Activated CD4-positive, alpha-beta T cell treated with anti-CD3 and anti-CD28 coated beads, Interleukin-2, amount 10 ng/mL, durations not matched to agents 7 days and 5 days (primary cell): Measurements from ENCODE around the gene ASXL2. TPM values are rescaled to one million over a fixed set of nuclear protein-coding genes. Genes with fewer than 3 reads are reported as not detected.

Source experiments
- CTCF ChIA-PET: fragments of 350-600 bp; sonication (Branson Sonifier 250); formaldehyde crosslinking; loops from one replicate; lab custom pipeline; 2021; ENCODE audit warnings: antibody characterized with exemption; lab: Charles Lee
- POLR2A ChIA-PET: fragments of 350-600 bp; sonication (Branson Sonifier 250); formaldehyde crosslinking; loops from one replicate; lab custom pipeline; 2021; ENCODE audit warnings: antibody characterized with exemption; lab: Charles Lee
- DNase-seq: peaks from one replicate; pipeline ENCODE4 v3.0.0-alpha.2; 2020
- H3K27ac Mint-ChIP-seq: one replicate; pipeline ENCODE4 v1.8.0; 2021; ENCODE audit warnings: mild to moderate bottlenecking, moderate library complexity, mixed read lengths
- H3K27me3 Mint-ChIP-seq: one replicate; pipeline ENCODE4 v1.8.0; 2021; ENCODE audit warnings: mixed read lengths
- H3K36me3 Mint-ChIP-seq: one replicate; pipeline ENCODE4 v1.8.0; 2021; ENCODE audit warnings: low read depth, mixed read lengths
- H3K4me1 Mint-ChIP-seq: one replicate; pipeline ENCODE4 v1.8.0; 2021; ENCODE audit warnings: mixed read lengths
- H3K4me3 Mint-ChIP-seq: one replicate; pipeline ENCODE4 v1.8.0; 2021; ENCODE audit warnings: mild to moderate bottlenecking, moderate library complexity, mixed read lengths
- H3K9me3 Mint-ChIP-seq: one replicate; pipeline ENCODE4 v1.8.0; 2021; ENCODE audit warnings: mixed read lengths
- total RNA-seq, 2 experiments: library from RNA; stranded (reverse); gene quantifications; one replicate each; pipeline ENCODE4 v1.2.3, GENCODE V29; 2021

Gene ASXL2
- total RNA-seq, 2 experiments from 2014 or later = 39.3 to 44.4 TPM

GRCh38 chr2:25784404-25784803, 93.9 kb downstream of the ASXL2 start:
- POLR2A ChIA-PET = no interaction called here
- peaks cover 31% of the 10 kb centered on the region for H3K36me3 Mint-ChIP-seq
- no peak overlapping the region for H3K4me3 Mint-ChIP-seq
- no peaks in the 10 kb centered on the region for H3K27me3 Mint-ChIP-seq
- no peaks in the 10 kb centered on the region for H3K9me3 Mint-ChIP-seq
- CTCF ChIA-PET = interaction anchor here (1.3 to 1.8 kb wide), 2 partner anchors 15 to 18 kb away, joined by 3 to 7 read pairs; no protein-coding TSS in a partner anchor
- peaks cover 5% of the 10 kb centered on the region for H3K4me1 Mint-ChIP-seq
- no peak overlapping the region for H3K27ac Mint-ChIP-seq
- no peak for DNase-seq

- ChIA-PET CTCF (interaction anchor here (1.7 kb wide), 1 partner anchor 53 kb away, joined by 3 read pairs; no protein-coding TSS in a partner anchor), POLR2A (no interaction called here)
- Mint-ChIP-seq H3K4me3 (no peak overlapping the region), H3K4me1 (peaks cover 2% of the 10 kb centered on the region), H3K27ac (no peak overlapping the region), H3K9me3 (no peaks in the 10 kb centered on the region), H3K27me3 (no peaks in the 10 kb centered on the region), H3K36me3 (peaks cover 25% of the 10 kb centered on the region)
- no peak for DNase-seq
These were observed 101.2 kb downstream of the ASXL2 start for GRCh38 chr2:25777077-25777476.

GRCh38 chr2:25772078-25772477, 106.2 kb downstream of the ASXL2 start:
- Mint-ChIP-seq H3K27me3 (no peaks in the 10 kb centered on the region), H3K4me1 (peaks cover 9% of the 10 kb centered on the region), H3K36me3 (peaks cover 39% of the 10 kb centered on the region), H3K9me3 (no peaks in the 10 kb centered on the region), H3K4me3 (no peak overlapping the region), H3K27ac (no peak overlapping the region)
- CTCF ChIA-PET = no interaction called here
- POLR2A ChIA-PET = no interaction called here
- no peak for DNase-seq

- Mint-ChIP-seq H3K36me3 (peaks cover 52% of the 10 kb centered on the region), H3K4me3 (no peak overlapping the region), H3K4me1 (peaks cover 17% of the 10 kb centered on the region), H3K27me3 (no peaks in the 10 kb centered on the region), H3K27ac (no peak overlapping the region), H3K9me3 (no peaks in the 10 kb centered on the region)
- DNase-seq = no peak
- POLR2A ChIA-PET = interaction anchor here (0.6 kb wide), 1 partner anchor 99 kb away, joined by 4 read pairs; no protein-coding TSS in a partner anchor
- CTCF ChIA-PET = interaction anchor here (0.7 to 1.4 kb wide), 2 partner anchors 13 to 104 kb away, joined by 3 read pairs; no protein-coding TSS in a partner anchor
These were observed 114.7 kb downstream of the ASXL2 start for GRCh38 chr2:25763575-25763974.

- Mint-ChIP-seq H3K4me3 (no peak overlapping the region), H3K27ac (no peak overlapping the region)
- POLR2A ChIA-PET = no interaction called here
These were observed 118.0 kb downstream of the ASXL2 start for GRCh38 chr2:25760297-25760696.

GRCh38 chr2:25758348-25758747, 119.9 kb downstream of the ASXL2 start:
- no peaks in the 10 kb centered on the region for H3K27me3 Mint-ChIP-seq
- H3K4me1 Mint-ChIP-seq = peaks cover 15% of the 10 kb centered on the region
- no peaks in the 10 kb centered on the region for H3K9me3 Mint-ChIP-seq
- H3K27ac Mint-ChIP-seq = no peak overlapping the region
- CTCF ChIA-PET = interaction anchor here (0.7 kb wide), 1 partner anchor 1145 kb away, joined by 3 read pairs; no protein-coding TSS in a partner anchor
- no peak overlapping the region for H3K4me3 Mint-ChIP-seq
- no peak for DNase-seq
- POLR2A ChIA-PET = no interaction called here
- H3K36me3 Mint-ChIP-seq = peaks cover 55% of the 10 kb centered on the region

More at GRCh38 chr2:25760297-25760696, 118.0 kb downstream of the ASXL2 start:
- Mint-ChIP-seq H3K36me3 (peaks cover 42% of the 10 kb centered on the region), H3K9me3 (no peaks in the 10 kb centered on the region), H3K27me3 (no peaks in the 10 kb centered on the region), H3K4me1 (peaks cover 7% of the 10 kb centered on the region)
- CTCF ChIA-PET = no interaction called here
- no peak for DNase-seq

GRCh38 chr2:25757906-25758305, 120.4 kb downstream of the ASXL2 start:
- CTCF ChIA-PET = interaction anchor here (0.7 kb wide), 1 partner anchor 1145 kb away, joined by 3 read pairs; no protein-coding TSS in a partner anchor
- Mint-ChIP-seq H3K4me3 (no peak overlapping the region), H3K36me3 (peaks cover 57% of the 10 kb centered on the region), H3K27ac (no peak overlapping the region), H3K9me3 (no peaks in the 10 kb centered on the region), H3K4me1 (peaks cover 17% of the 10 kb centered on the region), H3K27me3 (no peaks in the 10 kb centered on the region)
- DNase-seq = no peak
- POLR2A ChIA-PET = no interaction called here

- H3K36me3 Mint-ChIP-seq = peaks cover 60% of the 10 kb centered on the region
- peaks cover 17% of the 10 kb centered on the region for H3K4me1 Mint-ChIP-seq
- POLR2A ChIA-PET = no interaction called here
These were observed 121.8 kb downstream of the ASXL2 start for GRCh38 chr2:25756536-25756935.

GRCh38 chr2:25749676-25750075, 128.6 kb downstream of the ASXL2 start:
- Mint-ChIP-seq H3K4me3 (no peak overlapping the region), H3K27me3 (no peaks in the 10 kb centered on the region), H3K4me1 (peaks cover 26% of the 10 kb centered on the region), H3K9me3 (no peaks in the 10 kb centered on the region), H3K36me3 (peaks cover 56% of the 10 kb centered on the region), H3K27ac (no peak overlapping the region)
- ChIA-PET POLR2A (no interaction called here), CTCF (no interaction called here)
- DNase-seq = no peak

More at GRCh38 chr2:25756536-25756935, 121.8 kb downstream of the ASXL2 start:
- H3K4me3 Mint-ChIP-seq = no peak overlapping the region
- H3K27me3 Mint-ChIP-seq = no peaks in the 10 kb centered on the region
- no peak for DNase-seq
- CTCF ChIA-PET = no interaction called here
- no peak overlapping the region for H3K27ac Mint-ChIP-seq
- H3K9me3 Mint-ChIP-seq = no peaks in the 10 kb centered on the region

GRCh38 chr2:25744055-25744454, 134.2 kb downstream of the ASXL2 start:
- no peak overlapping the region for H3K4me3 Mint-ChIP-seq
- POLR2A ChIA-PET = interaction anchor here (0.6 kb wide), 1 partner anchor 73 kb away, joined by 3 read pairs; no protein-coding TSS in a partner anchor
- H3K27me3 Mint-ChIP-seq = no peaks in the 10 kb centered on the region
- H3K9me3 Mint-ChIP-seq = no peaks in the 10 kb centered on the region
- CTCF ChIA-PET = interaction anchor here (1.0 to 1.7 kb wide), 4 partner anchors 10 to 57 kb away, joined by 3 to 4 read pairs (median 3); no protein-coding TSS in a partner anchor
- H3K4me1 Mint-ChIP-seq = peaks cover 32% of the 10 kb centered on the region
- peak overlapping the region; percentile 83 for H3K27ac Mint-ChIP-seq
- peaks cover 55% of the 10 kb centered on the region for H3K36me3 Mint-ChIP-seq
- no peak for DNase-seq

GRCh38 chr2:25743132-25743830, 135.0 kb downstream of the ASXL2 start:
- H3K27me3 Mint-ChIP-seq = no peaks in the 10 kb centered on the region
- CTCF ChIA-PET = interaction anchor here (1.3 to 1.7 kb wide), 2 partner anchors 9 to 56 kb away, joined by 3 to 4 read pairs; no protein-coding TSS in a partner anchor
- peaks cover 32% of the 10 kb centered on the region for H3K4me1 Mint-ChIP-seq
- peak; percentile 19 for DNase-seq
- H3K9me3 Mint-ChIP-seq = no peaks in the 10 kb centered on the region
- no peak overlapping the region for H3K4me3 Mint-ChIP-seq
- POLR2A ChIA-PET = no interaction called here
- H3K36me3 Mint-ChIP-seq = peaks cover 51% of the 10 kb centered on the region
- peak overlapping the region; percentile 83 for H3K27ac Mint-ChIP-seq

GRCh38 chr2:25742501-25742900, 135.8 kb downstream of the ASXL2 start:
- Mint-ChIP-seq H3K4me3 (no peak overlapping the region), H3K36me3 (peaks cover 47% of the 10 kb centered on the region), H3K9me3 (no peaks in the 10 kb centered on the region), H3K27me3 (no peaks in the 10 kb centered on the region), H3K27ac (peak overlapping the region; percentile 83), H3K4me1 (peaks cover 32% of the 10 kb centered on the region)
- DNase-seq = no peak
- CTCF ChIA-PET = interaction anchor here (1.7 kb wide), 1 partner anchor 8 kb away, joined by 4 read pairs; no protein-coding TSS in a partner anchor
- POLR2A ChIA-PET = no interaction called here

GRCh38 chr2:25740810-25741381, 137.4 kb downstream of the ASXL2 start:
- no peak overlapping the region for H3K27ac Mint-ChIP-seq
- H3K4me1 Mint-ChIP-seq = peaks cover 31% of the 10 kb centered on the region
- no peaks in the 10 kb centered on the region for H3K27me3 Mint-ChIP-seq
- H3K9me3 Mint-ChIP-seq = no peaks in the 10 kb centered on the region
- H3K36me3 Mint-ChIP-seq = peaks cover 45% of the 10 kb centered on the region
- CTCF ChIA-PET = no interaction called here
- H3K4me3 Mint-ChIP-seq = no peak overlapping the region
- no peak for DNase-seq
- POLR2A ChIA-PET = no interaction called here
